Testis (tissue), 3 donors: ENCODE data around the gene SEPTIN5. TPM values are rescaled to one million over a fixed set of nuclear protein-coding genes. Genes with fewer than 3 reads are reported as not detected.

ENCODE experiments used
- DNase-seq: peaks from one replicate; pipeline ENCODE4 v3.0.0-alpha.2; 2019
- H3K27ac ChIP-seq, 2 donors: fragments of 200-600 bp; sonication (generic); one replicate each; pipeline ENCODE4 v1.5.1; 2019
- H3K27me3 ChIP-seq: fragments of 200-600 bp; sonication (generic); one replicate; pipeline ENCODE4 v1.5.1; 2019
- H3K36me3 ChIP-seq: fragments of 200-600 bp; sonication (generic); one replicate; pipeline ENCODE4 v1.5.1; 2017; ENCODE audit warnings: low read depth; ENCODE audit errors: missing control alignments
- H3K4me1 ChIP-seq: fragments of 200-600 bp; sonication (generic); one replicate; pipeline ENCODE4 v1.5.1; 2019
- H3K4me3 ChIP-seq, 2 donors: fragments of 200-600 bp; sonication (generic); one replicate each; pipeline ENCODE4 v1.5.1; 2017 to 2019
- H3K9me3 ChIP-seq: fragments of 200-600 bp; sonication (generic); one replicate; pipeline ENCODE4 v1.5.1; 2017
- POLR2A ChIP-seq: fragments of 450-650 bp; IDR thresholded peaks from one replicate; pipeline ENCODE4 v1.6.1; 2017; ENCODE audit warnings: antibody characterized with exemption, mild to moderate bottlenecking, moderate library complexity
- WGBS, 2 donors: methylation state at CpG; one replicate each; pipeline ENCODE4 v1.1.5; 2018; 5-methylcytosine and 5-hydroxymethylcytosine counted together
- intact Hi-C: fragments of 100-400 bp; cut with DNase I; formaldehyde crosslinking; loops from one replicate; pipeline ENCODE4 v1.15.1; 2023; ENCODE audit warnings: low total_unique reads
- polyA plus RNA-seq: library from polyadenylated mRNA; stranded (reverse); fragments of 350-450 nt; fragmentation: Illumina TruSeq; extraction: RNeasy Lipid Tissue Mini Kit (QIAGEN cat#74804); gene quantifications from one replicate; pipeline ENCODE4 v1.2.3, GENCODE V29; 2014; ENCODE audit warnings: low read depth, low replicate concordance; ENCODE audit not compliant: insufficient read depth
- total RNA-seq, 2 donors: library from RNA; depleted of rRNA; stranded (reverse); fragments of >200 nt; gene quantifications; one replicate each; pipeline ENCODE4 v1.2.3, GENCODE V29; 2016
- TF ChIP-seq, protein P1 (sequence below), 3 experiments: fragments of 450-650 bp in 2 of 3; fragments of 200-600 bp in 1 of 3; sonication (generic) in 1 of 3; IDR thresholded peaks; one replicate each; pipeline ENCODE4 v1.5.1; 2016 to 2019; ENCODE audit warnings: antibody characterized with exemption in 3 of 3, mild to moderate bottlenecking in 2 of 3, moderate library complexity in 1 of 3

The SEPTIN5 gene
- total and polyA plus RNA-seq, 3 donors from 2014 or later = 33.9 to 89.3 (median 68.9) TPM

DNA sequence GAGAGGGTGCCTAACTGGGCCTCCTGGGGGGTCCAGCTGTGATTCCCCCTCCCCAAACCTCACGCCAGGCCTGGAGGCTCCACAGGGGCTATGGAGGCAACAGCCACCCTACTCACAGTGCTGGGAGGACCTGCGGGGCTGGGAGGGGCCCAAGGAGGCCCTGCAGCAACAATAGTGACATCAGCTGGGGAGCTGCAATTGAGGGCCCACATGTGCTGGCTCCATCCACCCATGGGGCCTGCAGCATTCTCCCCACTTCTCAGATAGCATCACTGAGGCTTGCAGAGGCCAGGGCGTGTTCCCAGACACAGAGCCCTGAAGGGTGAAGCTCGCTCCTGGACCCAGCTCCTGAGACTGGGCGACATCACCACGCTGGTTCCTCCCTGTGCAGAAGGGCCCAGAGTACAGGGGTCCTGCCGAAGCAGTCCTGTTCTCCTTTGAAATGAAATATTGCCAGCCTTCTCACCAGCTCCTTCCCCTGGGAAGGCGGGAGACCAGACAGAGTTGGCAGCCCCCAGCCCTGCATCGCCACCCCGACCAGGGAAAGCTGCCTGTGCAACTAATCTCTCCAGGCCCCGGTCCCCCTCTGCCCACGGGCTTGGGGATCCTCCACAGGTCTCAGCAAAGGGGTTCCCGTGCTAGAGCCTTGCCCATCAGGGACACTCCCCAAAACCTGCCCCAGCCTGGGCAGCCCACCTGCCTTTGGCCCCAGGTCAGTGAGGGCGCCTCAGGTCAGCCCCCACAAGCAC is 37.4 kb downstream of the SEPTIN5 start:
- Histone ChIP-seq H3K4me3 (no peak overlapping the region), H3K27me3 (no peaks in the 10 kb centered on the region), H3K36me3 (no peaks in the 10 kb centered on the region), H3K9me3 (no peaks in the 10 kb centered on the region), H3K4me1 (no peaks in the 10 kb centered on the region), H3K27ac (no peak overlapping the region)
- DNase-seq = no peak
- intact Hi-C loops = no loop called here
- WGBS, 2 donors = 90 to 93% methylated on average over 13 to 14 of the region's 14 CpGs
- TF ChIP-seq, protein P1, sequence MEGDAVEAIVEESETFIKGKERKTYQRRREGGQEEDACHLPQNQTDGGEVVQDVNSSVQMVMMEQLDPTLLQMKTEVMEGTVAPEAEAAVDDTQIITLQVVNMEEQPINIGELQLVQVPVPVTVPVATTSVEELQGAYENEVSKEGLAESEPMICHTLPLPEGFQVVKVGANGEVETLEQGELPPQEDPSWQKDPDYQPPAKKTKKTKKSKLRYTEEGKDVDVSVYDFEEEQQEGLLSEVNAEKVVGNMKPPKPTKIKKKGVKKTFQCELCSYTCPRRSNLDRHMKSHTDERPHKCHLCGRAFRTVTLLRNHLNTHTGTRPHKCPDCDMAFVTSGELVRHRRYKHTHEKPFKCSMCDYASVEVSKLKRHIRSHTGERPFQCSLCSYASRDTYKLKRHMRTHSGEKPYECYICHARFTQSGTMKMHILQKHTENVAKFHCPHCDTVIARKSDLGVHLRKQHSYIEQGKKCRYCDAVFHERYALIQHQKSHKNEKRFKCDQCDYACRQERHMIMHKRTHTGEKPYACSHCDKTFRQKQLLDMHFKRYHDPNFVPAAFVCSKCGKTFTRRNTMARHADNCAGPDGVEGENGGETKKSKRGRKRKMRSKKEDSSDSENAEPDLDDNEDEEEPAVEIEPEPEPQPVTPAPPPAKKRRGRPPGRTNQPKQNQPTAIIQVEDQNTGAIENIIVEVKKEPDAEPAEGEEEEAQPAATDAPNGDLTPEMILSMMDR (IDR thresholded peaks at IDR 0.05) = no peak
- TF ChIP-seq POLR2A = no peak

DNA sequence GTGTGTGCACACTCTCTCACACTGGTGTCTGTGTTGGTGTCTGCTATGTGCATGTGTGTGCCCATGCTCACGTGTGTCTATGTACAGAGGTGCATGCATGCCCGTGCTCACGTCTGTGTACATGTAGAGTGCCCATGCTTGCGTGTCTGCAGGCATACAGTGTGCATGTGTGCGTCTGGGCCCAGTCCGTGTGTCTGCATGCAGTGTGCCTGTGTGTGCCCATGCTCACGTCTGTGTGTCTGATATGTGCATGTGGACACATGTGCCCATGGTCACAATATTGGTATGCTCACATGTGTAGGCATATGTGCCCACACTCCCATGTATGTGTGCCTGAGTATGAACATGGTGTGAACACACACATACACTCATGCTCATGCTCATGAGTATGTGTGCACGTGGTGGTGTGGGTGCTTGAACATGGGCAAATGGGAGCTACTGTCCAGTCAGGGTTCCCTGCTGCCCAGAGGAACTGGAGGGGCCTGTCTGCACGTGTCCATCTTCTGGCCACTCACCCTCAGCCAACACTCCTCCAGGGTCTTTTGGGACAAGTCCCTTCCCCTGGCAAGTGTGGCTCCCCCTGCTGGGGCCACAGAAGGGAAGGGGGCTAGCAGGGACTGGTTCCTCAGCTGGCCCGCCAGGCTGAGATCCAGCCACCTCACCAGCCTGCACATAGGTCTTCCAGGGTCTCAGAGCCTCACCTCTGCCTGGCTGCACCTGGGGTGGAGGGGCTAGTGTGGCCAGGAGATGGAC is 39.0 kb downstream of the SEPTIN5 start:
- no peak for DNase-seq
- H3K4me1 ChIP-seq = no peaks in the 10 kb centered on the region
- H3K27me3 ChIP-seq = no peaks in the 10 kb centered on the region
- intact Hi-C loops = no loop called here
- 85 to 92% methylated on average over 8 to 10 of the region's 10 CpGs for WGBS, 2 donors
- no peak overlapping the region for H3K27ac ChIP-seq
- no peak for TF ChIP-seq POLR2A
- TF ChIP-seq, protein P1 (IDR thresholded peaks at IDR 0.05) = no peak
- no peak overlapping the region for H3K4me3 ChIP-seq
- no peaks in the 10 kb centered on the region for H3K9me3 ChIP-seq
- H3K36me3 ChIP-seq = no peaks in the 10 kb centered on the region

DNA sequence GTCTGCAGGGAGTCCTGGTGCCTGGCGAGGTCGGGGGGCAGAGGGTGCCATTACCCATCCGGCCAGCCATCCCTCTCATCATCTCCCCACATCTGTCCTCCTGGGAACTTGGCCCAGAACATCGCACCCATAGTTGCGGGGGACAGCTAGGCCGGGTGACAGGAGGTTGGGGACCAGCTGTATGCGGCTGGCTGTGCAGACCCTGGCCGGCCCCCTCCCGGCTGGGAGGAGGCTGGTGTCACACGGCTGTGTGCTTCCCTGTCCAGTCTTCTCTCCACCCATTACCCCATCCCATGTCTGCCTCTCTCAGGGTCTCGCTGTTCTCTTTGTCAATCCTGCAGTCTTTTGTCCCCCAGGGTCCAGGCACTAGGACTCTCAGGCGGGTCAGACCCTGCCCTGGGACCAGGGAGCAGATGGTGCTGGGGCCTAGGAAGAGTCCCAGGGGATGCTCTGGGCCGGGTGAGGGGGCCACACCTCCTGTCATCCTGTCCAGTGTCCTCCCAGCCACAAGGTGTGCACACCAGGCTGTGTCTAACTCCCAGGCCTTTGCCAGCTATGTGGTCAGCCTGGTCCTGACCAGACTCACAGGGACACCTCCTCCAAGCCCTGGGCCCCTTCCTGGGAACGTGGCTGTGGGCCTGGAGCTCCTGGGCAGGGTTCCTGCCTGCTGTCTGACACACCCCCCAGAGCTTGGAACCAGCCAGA is 39.8 kb downstream of the SEPTIN5 start:
- TF ChIP-seq, protein P1 (IDR thresholded peaks at IDR 0.05) = no peak
- no peak for TF ChIP-seq POLR2A
- DNase-seq = no peak
- Histone ChIP-seq H3K4me1 (no peaks in the 10 kb centered on the region), H3K36me3 (no peaks in the 10 kb centered on the region), H3K27ac (no peak overlapping the region), H3K27me3 (no peaks in the 10 kb centered on the region), H3K4me3 (no peak overlapping the region), H3K9me3 (no peaks in the 10 kb centered on the region)
- intact Hi-C loops = no loop called here
- 67 to 79% methylated on average over 7 to 14 of the region's 14 CpGs for WGBS, 2 donors

DNA sequence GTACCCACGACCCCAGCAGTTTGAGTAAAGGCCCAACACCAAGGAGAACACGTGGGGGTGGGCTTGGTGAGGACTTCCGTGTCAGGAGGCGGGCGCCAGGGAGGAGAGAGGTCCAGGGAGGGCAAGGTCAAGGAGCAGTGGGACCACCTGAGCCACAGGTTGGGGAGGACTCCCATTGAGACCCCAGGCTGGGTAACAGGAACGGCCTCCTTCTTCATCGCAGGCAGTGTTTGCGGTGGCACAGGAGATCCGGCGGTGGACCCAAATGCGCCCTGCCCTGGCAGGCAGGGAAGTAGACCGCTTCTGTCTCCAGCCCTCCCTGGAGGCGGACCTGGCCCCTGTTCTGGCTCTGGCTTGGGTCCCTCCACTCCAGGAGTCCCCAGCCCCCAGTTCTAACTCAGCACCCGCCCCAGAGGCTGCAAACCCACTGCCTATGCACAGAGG is 40.4 kb downstream of the SEPTIN5 start:
- intact Hi-C loops = no loop called here
- TF ChIP-seq, protein P1 (IDR thresholded peaks at IDR 0.05) = no peak
- TF ChIP-seq POLR2A = no peak
- Histone ChIP-seq H3K36me3 (no peaks in the 10 kb centered on the region), H3K27me3 (no peaks in the 10 kb centered on the region), H3K9me3 (no peaks in the 10 kb centered on the region), H3K4me3 (no peak overlapping the region), H3K27ac (no peak overlapping the region), H3K4me1 (no peaks in the 10 kb centered on the region)
- 27 to 40% methylated on average over 1 to 14 of the region's 14 CpGs for WGBS, 2 donors
- no peak for DNase-seq
